ENCODE data around the gene APBA2. TPM values are rescaled to one million over a fixed set of nuclear protein-coding genes. Genes with fewer than 3 reads are reported as not detected.

APBA2 gene
- total RNA-seq, 1 experiment from 2014 or later = 12.9 TPM

- H3K9me3 ChIP-seq (ENCODE audit: low read depth, low read length, poor library complexity, severe bottlenecking) = no peaks in the 10 kb centered on the region
- no peaks in the 10 kb centered on the region for H3K27me3 ChIP-seq (replicated peaks; ENCODE audit: insufficient read depth, low read depth, low read length, poor library complexity)
- H3K4me1 ChIP-seq (ENCODE audit: insufficient read depth, low read length, poor library complexity, severe bottlenecking) = no peaks in the 10 kb centered on the region
- DNase-seq (ENCODE audit: low spot score) = no peak
- no peak for TF ChIP-seq EZH2 (IDR thresholded peaks at IDR 0.05; ENCODE audit: borderline replicate concordance, low read depth, low read length, poor library complexity, severe bottlenecking)
- no peaks in the 10 kb centered on the region for H3K36me3 ChIP-seq (ENCODE audit: insufficient read depth, low read length, poor library complexity, severe bottlenecking)
- CTCF ChIA-PET = no interaction called here
- no peak overlapping the region for H3K4me3 ChIP-seq (ENCODE audit: low read depth, low read length, poor library complexity, severe bottlenecking)
- intact Hi-C loops (cut with micrococcal nuclease; ENCODE audit: unreplicated experiment) = no loop called here
- POLR2A ChIA-PET (ENCODE audit: low non-redundant PET) = no interaction called here
- no peak overlapping the region for H3K27ac ChIP-seq (ENCODE audit: low read depth, low read length, poor library complexity, severe bottlenecking)
- no TSS peak for BruUV-seq (replicated peaks)
These were observed 43.4 kb downstream of the APBA2 start for GRCh38 chr15:28929200-28929599.

- Histone ChIP-seq H3K9me3 (ENCODE audit: low read depth, low read length, poor library complexity, severe bottlenecking) (no peaks in the 10 kb centered on the region), H3K36me3 (ENCODE audit: insufficient read depth, low read length, poor library complexity, severe bottlenecking) (no peaks in the 10 kb centered on the region), H3K27ac (ENCODE audit: low read depth, low read length, poor library complexity, severe bottlenecking) (no peak overlapping the region), H3K27me3 (replicated peaks; ENCODE audit: insufficient read depth, low read depth, low read length, poor library complexity) (no peaks in the 10 kb centered on the region), H3K4me3 (ENCODE audit: low read depth, low read length, poor library complexity, severe bottlenecking) (no peak overlapping the region), H3K4me1 (ENCODE audit: insufficient read depth, low read length, poor library complexity, severe bottlenecking) (no peaks in the 10 kb centered on the region)
- no TSS peak for BruUV-seq (replicated peaks)
- CTCF ChIA-PET = no interaction called here
- no peak for DNase-seq (ENCODE audit: low spot score)
- POLR2A ChIA-PET (ENCODE audit: low non-redundant PET) = no interaction called here
- intact Hi-C loops (cut with micrococcal nuclease; ENCODE audit: unreplicated experiment) = no loop called here
- TF ChIP-seq EZH2 (IDR thresholded peaks at IDR 0.05; ENCODE audit: borderline replicate concordance, low read depth, low read length, poor library complexity, severe bottlenecking) (no peak), CTCF (conservative IDR thresholded peaks at IDR 0.05; ENCODE audit: low read depth, low read length) (no peak)
These were observed 44.2 kb downstream of the APBA2 start for GRCh38 chr15:28930011-28930410.

GRCh38 chr15:28930476-28931291 is 44.9 kb downstream of the APBA2 start:
- Histone ChIP-seq H3K36me3 (ENCODE audit: insufficient read depth, low read length, poor library complexity, severe bottlenecking) (no peaks in the 10 kb centered on the region), H3K27me3 (replicated peaks; ENCODE audit: insufficient read depth, low read depth, low read length, poor library complexity) (no peaks in the 10 kb centered on the region), H3K9me3 (ENCODE audit: low read depth, low read length, poor library complexity, severe bottlenecking) (no peaks in the 10 kb centered on the region), H3K4me3 (ENCODE audit: low read depth, low read length, poor library complexity, severe bottlenecking) (no peak overlapping the region), H3K27ac (ENCODE audit: low read depth, low read length, poor library complexity, severe bottlenecking) (no peak overlapping the region), H3K4me1 (ENCODE audit: insufficient read depth, low read length, poor library complexity, severe bottlenecking) (no peaks in the 10 kb centered on the region)
- DNase-seq (ENCODE audit: low spot score) = no peak
- POLR2A ChIA-PET (ENCODE audit: low non-redundant PET) = no interaction called here
- intact Hi-C loops (cut with micrococcal nuclease; ENCODE audit: unreplicated experiment) = no loop called here
- BruUV-seq (replicated peaks) = no TSS peak
- CTCF ChIA-PET = no interaction called here
- TF ChIP-seq CTCF (conservative IDR thresholded peaks at IDR 0.05; ENCODE audit: low read depth, low read length) = no peak
- TF ChIP-seq EZH2 (IDR thresholded peaks at IDR 0.05; ENCODE audit: borderline replicate concordance, low read depth, low read length, poor library complexity, severe bottlenecking) = no peak

GRCh38 chr15:28931828-28932227 is 46.1 kb downstream of the APBA2 start:
- no peaks in the 10 kb centered on the region for H3K9me3 ChIP-seq (ENCODE audit: low read depth, low read length, poor library complexity, severe bottlenecking)
- no TSS peak for BruUV-seq (replicated peaks)
- TF ChIP-seq CTCF (conservative IDR thresholded peaks at IDR 0.05; ENCODE audit: low read depth, low read length) = no peak
- no peak for TF ChIP-seq EZH2 (IDR thresholded peaks at IDR 0.05; ENCODE audit: borderline replicate concordance, low read depth, low read length, poor library complexity, severe bottlenecking)
- no peaks in the 10 kb centered on the region for H3K27me3 ChIP-seq (replicated peaks; ENCODE audit: insufficient read depth, low read depth, low read length, poor library complexity)
- no peak overlapping the region for H3K27ac ChIP-seq (ENCODE audit: low read depth, low read length, poor library complexity, severe bottlenecking)
- no peak overlapping the region for H3K4me3 ChIP-seq (ENCODE audit: low read depth, low read length, poor library complexity, severe bottlenecking)
- no peaks in the 10 kb centered on the region for H3K4me1 ChIP-seq (ENCODE audit: insufficient read depth, low read length, poor library complexity, severe bottlenecking)
- ChIA-PET CTCF (no interaction called here), POLR2A (ENCODE audit: low non-redundant PET) (no interaction called here)
- no peaks in the 10 kb centered on the region for H3K36me3 ChIP-seq (ENCODE audit: insufficient read depth, low read length, poor library complexity, severe bottlenecking)
- DNase-seq (ENCODE audit: low spot score) = no peak
- intact Hi-C loops (cut with micrococcal nuclease; ENCODE audit: unreplicated experiment) = no loop called here
